GM19238 (cell line): ENCODE results near the gene CLASRP.
"Not testable (repeated sequence)": the region's sequence is repeated elsewhere in the genome, so short reads cannot be mapped to it uniquely, and the experiment has no call there.

Experiments used
- DNase-seq: peaks from one replicate; pipeline ENCODE4 v3.0.0; 2011; ENCODE audit warnings: low spot score; ENCODE audit not compliant: insufficient read length

CLASRP gene

GRCh38 chr19:45038931-45039893 is at the start of gene CLASRP:
TSS of gene CLASRP (plus strand) at chr19:45039045. CDS start at chr19:45040213, 1,168 bp downstream.
- peak; percentile 80 for DNase-seq

GRCh38 chr19:44990459-44990858 is 48.4 kb upstream of the CLASRP start:
- DNase-seq, result no peak

- no peak for DNase-seq
Measured at GRCh38 chr19:44990966-44991365, 47.9 kb upstream of the CLASRP start.

- no peak for DNase-seq
Measured at GRCh38 chr19:44992336-44993163, 46.3 kb upstream of the CLASRP start.

GRCh38 chr19:44993526-44993925 is 45.3 kb upstream of the CLASRP start:
- DNase-seq, result no peak

GRCh38 chr19:44993926-44994537 is 44.8 kb upstream of the CLASRP start:
- no peak for DNase-seq

- DNase-seq, result no peak
Measured at GRCh38 chr19:44998025-44998424, 40.8 kb upstream of the CLASRP start.

- not testable (repeated sequence) for DNase-seq
Measured at GRCh38 chr19:44999131-44999925, 39.5 kb upstream of the CLASRP start.

GRCh38 chr19:45000665-45001064 is 38.2 kb upstream of the CLASRP start:
- DNase-seq, result not testable (repeated sequence)

- DNase-seq, result peak; percentile 99
Measured at GRCh38 chr19:45001087-45001739, 37.6 kb upstream of the CLASRP start, which contains the start of gene RELB. TSS of gene RELB (plus strand) at chr19:45001464. CDS start at chr19:45001580, 116 bp downstream.

GRCh38 chr19:45003485-45003884 is 35.4 kb upstream of the CLASRP start:
- DNase-seq, result no peak

GRCh38 chr19:45005787-45006186 is 33.1 kb upstream of the CLASRP start:
- DNase-seq, result no peak

- no peak for DNase-seq
Measured at GRCh38 chr19:45008552-45008951, 30.3 kb upstream of the CLASRP start.

GRCh38 chr19:45009625-45010255 is 29.1 kb upstream of the CLASRP start:
- DNase-seq, result no peak

- DNase-seq, result no peak
Measured at GRCh38 chr19:45010306-45010705, 28.5 kb upstream of the CLASRP start.

- no peak for DNase-seq
Measured at GRCh38 chr19:45011959-45012358, 26.9 kb upstream of the CLASRP start.

- DNase-seq, result peak; percentile 83
Measured at GRCh38 chr19:45016388-45017314, 22.2 kb upstream of the CLASRP start.

- DNase-seq, result no peak
Measured at GRCh38 chr19:45019187-45019586, 19.7 kb upstream of the CLASRP start.

GRCh38 chr19:45020071-45020470 is 18.8 kb upstream of the CLASRP start:
- DNase-seq, result no peak
